T-cell (primary cell): ENCODE measurements around the gene DCC. TPM values are rescaled to one million over a fixed set of nuclear protein-coding genes. Genes with fewer than 3 reads are reported as not detected.

ENCODE experiments used
- ATAC-seq, 4 experiments: fragments of 200-7000 bp in 3 of 4; fragments of 150-1000 bp in 1 of 4; cut with Tn5 transposase; replicated peaks in 1 of 4; 1 replicate in 3 of 4; 2 replicates in 1 of 4; pipeline ENCODE4 v1.10.0; 2021; ENCODE audit warnings: moderate library complexity in 3 of 4, mild to moderate bottlenecking in 2 of 4, moderate number of reproducible peaks in 1 of 4
- CTCF ChIA-PET, 2 donors: fragments of 300-600 bp; sonication (Branson Sonifier 250); formaldehyde crosslinking; loops; one replicate each; lab custom pipeline; 2022; ENCODE audit warnings: antibody characterized with exemption in 2 of 2; lab: Charles Lee
- POLR2A ChIA-PET, 2 donors: fragments of 300-600 bp; sonication (Branson Sonifier 250); formaldehyde crosslinking; loops; one replicate each; lab custom pipeline; 2022; ENCODE audit warnings: antibody characterized with exemption in 2 of 2; lab: Charles Lee
- DNase-seq, 35 experiments: peaks; one replicate each; pipeline versions ENCODE4 v3.0.0 to v3.0.0-alpha.2; 2013 to 2023
- H3K27ac ChIP-seq: one replicate; pipeline ENCODE4 v1.5.1; 2013; ENCODE audit warnings: low read length
- H3K27me3 ChIP-seq, 2 experiments: replicated peaks in 1 of 2; 1 replicate in 1 of 2; 2 replicates in 1 of 2; pipeline versions ENCODE4 v1.6.1 to v1.7.0; 2013; ENCODE audit warnings: low read length in 1 of 2, mixed read lengths in 1 of 2; ENCODE audit not compliant: control insufficient read depth in 2 of 2, insufficient read depth in 2 of 2; ENCODE audit errors: extremely low read depth in 1 of 2
- H3K36me3 ChIP-seq, 2 donors: 1 replicate in 1 of 2; 2 replicates in 1 of 2; pipeline versions ENCODE4 v1.6.1 to v1.7.0; 2013; ENCODE audit warnings: low read length in 1 of 2; ENCODE audit not compliant: control insufficient read depth in 2 of 2, insufficient read depth in 1 of 2; ENCODE audit errors: extremely low read depth in 1 of 2
- H3K4me1 ChIP-seq, 2 experiments: 1 replicate in 1 of 2; 2 replicates in 1 of 2; pipeline versions ENCODE4 v1.6.1 to v1.7.0; 2013; ENCODE audit warnings: low read length in 2 of 2, mixed read lengths in 1 of 2; ENCODE audit not compliant: insufficient read depth in 2 of 2, control insufficient read depth in 1 of 2; ENCODE audit errors: extremely low read depth in 1 of 2
- H3K4me3 ChIP-seq, 2 donors: 1 replicate in 1 of 2; 2 replicates in 1 of 2; pipeline versions ENCODE4 v1.5.1 to v1.7.0; 2013; ENCODE audit warnings: mild to moderate bottlenecking in 2 of 2, low read length in 1 of 2, moderate library complexity in 1 of 2; ENCODE audit not compliant: control insufficient read depth in 1 of 2; ENCODE audit errors: extremely low read depth in 1 of 2
- H3K9me3 ChIP-seq: 2 replicates; pipeline ENCODE4 v1.7.0; 2013
- H3K27ac Mint-ChIP-seq, 2 donors: one replicate each; pipeline ENCODE4 v1.8.0; 2020 to 2021; ENCODE audit warnings: mild to moderate bottlenecking in 2 of 2, mixed read lengths in 2 of 2
- H3K27me3 Mint-ChIP-seq, 2 donors: one replicate each; pipeline ENCODE4 v1.8.0; 2021 to 2022; ENCODE audit warnings: mixed read lengths in 2 of 2
- H3K36me3 Mint-ChIP-seq: one replicate; pipeline ENCODE4 v1.8.0; 2021; ENCODE audit warnings: mixed read lengths
- H3K4me1 Mint-ChIP-seq, 3 donors: one replicate each; pipeline ENCODE4 v1.8.0; 2020 to 2022; ENCODE audit warnings: mixed read lengths in 3 of 3, mild to moderate bottlenecking in 1 of 3
- H3K4me3 Mint-ChIP-seq, 3 donors: one replicate each; pipeline ENCODE4 v1.8.0; 2020 to 2022; ENCODE audit warnings: mild to moderate bottlenecking in 3 of 3, mixed read lengths in 3 of 3, moderate library complexity in 3 of 3
- H3K9me3 Mint-ChIP-seq, 3 donors: one replicate each; pipeline ENCODE4 v1.8.0; 2020 to 2022; ENCODE audit warnings: mixed read lengths in 3 of 3
- WGBS: methylation state at CpG from one replicate; pipeline ENCODE4 v1.1.5; 2013; ENCODE audit warnings: missing lambda C conversion rate; ENCODE audit not compliant: insufficient coverage; 5-methylcytosine and 5-hydroxymethylcytosine counted together
- total RNA-seq, 35 experiments: library from RNA in 6 of 35; stranded (reverse) in 6 of 35; fragments of 120-200 nt in 1 of 35; gene quantifications; one replicate each; pipeline versions ENCODE4 v1.2.1 to v1.2.4 and lab custom pipeline; 2013 to 2026

The DCC gene
- total RNA-seq, 5 donors from 2014 or later (not counting 1 experiment from before 2014, with no cell fraction given) = not detected

- Histone ChIP-seq H3K27me3 (no peaks in the 10 kb centered on the region), H3K36me3 (no peaks in the 10 kb centered on the region), H3K4me1 (no peaks in the 10 kb centered on the region), H3K9me3 (no peaks in the 10 kb centered on the region), H3K27ac (no peak overlapping the region), H3K4me3 (no peak overlapping the region)
- Mint-ChIP-seq H3K36me3 (no peaks in the 10 kb centered on the region), H3K4me3 (no peak overlapping the region), H3K4me1 (no peaks in the 10 kb centered on the region), H3K27ac (no peak overlapping the region), H3K27me3 (no peaks in the 10 kb centered on the region), H3K9me3 (peaks cover 0 to 7% (median 0%) of the 10 kb centered on the region in 3 donors)
- POLR2A ChIA-PET = no interaction called here
- DNase-seq (no peak), ATAC-seq (no peak)
- CTCF ChIA-PET = interaction anchor here in 1 of 2 donors (0.6 kb wide), 1 partner anchor 9 kb away, joined by 4 read pairs; no protein-coding TSS in a partner anchor
- WGBS = 70% methylated on average over 3 of the region's 3 CpGs
Measured at GRCh38 chr18:52826994-52827393, 487.0 kb downstream of the DCC start.

GRCh38 chr18:52829320-52829719, 489.3 kb downstream of the DCC start:
- H3K27me3 ChIP-seq = no peaks in the 10 kb centered on the region
- no peaks in the 10 kb centered on the region for H3K36me3 ChIP-seq
- Mint-ChIP-seq H3K9me3 (no peaks in the 10 kb centered on the region), H3K27me3 (no peaks in the 10 kb centered on the region), H3K4me3 (no peak overlapping the region), H3K4me1 (no peaks in the 10 kb centered on the region), H3K36me3 (no peaks in the 10 kb centered on the region), H3K27ac (no peak overlapping the region)
- H3K4me1 ChIP-seq = no peaks in the 10 kb centered on the region
- POLR2A ChIA-PET = no interaction called here
- H3K9me3 ChIP-seq = no peaks in the 10 kb centered on the region
- H3K4me3 ChIP-seq = no peak overlapping the region
- CTCF ChIA-PET = no interaction called here
- H3K27ac ChIP-seq = no peak overlapping the region
- DNase-seq = no peak
- no peak for ATAC-seq

DNA sequence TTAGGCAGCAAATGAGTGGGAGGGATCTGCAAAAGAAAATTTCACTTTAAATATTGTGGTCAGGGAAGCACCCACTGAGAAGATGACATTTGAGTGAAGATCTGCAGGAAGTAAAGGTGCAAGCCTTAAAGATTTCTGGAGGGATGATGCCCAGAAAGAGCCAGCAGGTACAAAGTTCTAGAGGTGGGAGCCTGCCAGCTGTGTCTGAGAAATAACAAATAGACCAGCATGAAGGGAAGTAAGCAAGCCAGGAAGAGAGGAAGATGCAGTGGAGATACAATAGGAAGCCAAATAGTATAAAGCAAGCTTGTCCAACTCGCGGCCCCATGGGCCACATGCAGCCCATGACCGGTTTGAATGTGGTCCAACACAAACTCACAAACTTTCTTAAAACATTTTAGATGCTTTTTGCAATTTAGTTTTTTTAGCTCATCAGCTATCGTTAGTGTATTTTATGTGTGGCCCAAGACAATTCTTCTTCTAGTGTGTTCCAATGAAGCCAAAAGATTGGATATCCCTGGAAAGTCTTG, 489.9 kb downstream of the DCC start:
- ChIA-PET CTCF (no interaction called here), POLR2A (no interaction called here)
- Mint-ChIP-seq H3K9me3 (no peaks in the 10 kb centered on the region), H3K36me3 (no peaks in the 10 kb centered on the region), H3K27ac (no peak overlapping the region), H3K4me3 (no peak overlapping the region), H3K27me3 (no peaks in the 10 kb centered on the region), H3K4me1 (no peaks in the 10 kb centered on the region)
- Histone ChIP-seq H3K36me3 (no peaks in the 10 kb centered on the region), H3K4me1 (no peaks in the 10 kb centered on the region), H3K27me3 (no peaks in the 10 kb centered on the region), H3K27ac (no peak overlapping the region), H3K4me3 (no peak overlapping the region), H3K9me3 (no peaks in the 10 kb centered on the region)
- WGBS = no CpG with 5 or more reads among the region's 4 CpGs
- DNase-seq = no peak
- ATAC-seq = no peak

- no peaks in the 10 kb centered on the region for H3K36me3 Mint-ChIP-seq
- Histone ChIP-seq H3K9me3 (no peaks in the 10 kb centered on the region), H3K27ac (no peak overlapping the region), H3K4me1 (no peaks in the 10 kb centered on the region), H3K4me3 (no peak overlapping the region), H3K36me3 (no peaks in the 10 kb centered on the region), H3K27me3 (no peaks in the 10 kb centered on the region)
- ChIA-PET CTCF (no interaction called here), POLR2A (no interaction called here)
- H3K4me1 Mint-ChIP-seq = no peaks in the 10 kb centered on the region
- DNase-seq (no peak), ATAC-seq (no peak)
- no peak overlapping the region for H3K4me3 Mint-ChIP-seq
- no peak overlapping the region for H3K27ac Mint-ChIP-seq
- H3K27me3 Mint-ChIP-seq = no peaks in the 10 kb centered on the region
- peaks cover 0 to 16% (median 4%) of the 10 kb centered on the region in 3 donors for H3K9me3 Mint-ChIP-seq
Measured at GRCh38 chr18:52844323-52844722, 504.3 kb downstream of the DCC start.

DNA sequence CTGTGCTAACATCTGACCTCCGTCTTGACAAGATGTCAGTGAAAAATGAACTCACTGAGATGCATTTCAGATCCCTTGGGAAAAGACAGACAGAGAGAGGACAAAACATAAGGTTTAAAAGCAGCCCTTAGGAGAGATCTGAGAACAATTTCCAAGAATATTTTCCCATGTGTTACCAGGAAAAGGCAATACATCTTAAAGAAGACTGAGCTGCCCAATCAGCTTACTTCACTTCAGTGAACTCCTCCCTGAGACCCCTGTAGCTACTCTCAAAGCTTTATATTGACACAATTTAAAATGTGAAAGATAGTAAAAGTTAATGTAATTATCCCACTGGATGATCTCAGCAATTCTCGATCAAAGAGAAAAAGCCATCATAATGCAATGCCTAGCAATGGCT, 505.0 kb downstream of the DCC start:
- H3K36me3 ChIP-seq = no peaks in the 10 kb centered on the region
- H3K9me3 ChIP-seq = no peaks in the 10 kb centered on the region
- no peaks in the 10 kb centered on the region for H3K4me1 ChIP-seq
- Mint-ChIP-seq H3K36me3 (no peaks in the 10 kb centered on the region), H3K27me3 (no peaks in the 10 kb centered on the region), H3K4me1 (no peaks in the 10 kb centered on the region), H3K9me3 (peaks cover 0 to 16% (median 4%) of the 10 kb centered on the region in 3 donors), H3K4me3 (no peak overlapping the region), H3K27ac (no peak overlapping the region)
- H3K27me3 ChIP-seq = no peaks in the 10 kb centered on the region
- DNase-seq = no peak
- no peak overlapping the region for H3K27ac ChIP-seq
- CTCF ChIA-PET = interaction anchor here in 1 of 2 donors (0.6 kb wide), 1 partner anchor 1280 kb away, joined by 3 read pairs; no protein-coding TSS in a partner anchor
- WGBS = 67% methylated on average over 1 of the region's 2 CpGs
- H3K4me3 ChIP-seq = no peak overlapping the region
- ATAC-seq = no peak
- POLR2A ChIA-PET = no interaction called here

DNA sequence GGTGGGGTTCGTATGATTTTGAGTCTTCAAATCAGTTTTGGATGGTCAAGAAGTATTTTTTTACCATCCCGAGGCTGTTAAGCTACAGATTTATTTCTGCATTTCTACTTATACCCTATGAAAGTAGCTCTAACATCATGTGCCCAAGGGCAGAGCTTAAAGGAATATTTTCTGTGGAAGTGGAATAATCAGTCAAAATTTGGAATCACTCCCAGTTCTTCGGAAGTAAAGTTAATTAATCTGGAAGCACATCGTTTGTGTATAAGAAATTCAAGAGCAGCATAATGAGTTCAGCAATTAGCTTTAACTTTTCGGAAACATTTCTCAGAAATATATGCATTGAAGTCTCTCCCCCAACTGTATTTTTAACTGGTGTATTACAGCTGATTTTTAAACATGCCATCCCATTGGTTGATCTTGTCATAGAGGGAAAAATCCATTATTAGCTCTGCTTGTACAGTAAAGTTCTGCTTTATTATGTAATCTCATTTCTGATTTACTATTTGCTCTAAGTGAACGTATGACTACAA, 510.1 kb downstream of the DCC start:
- no peaks in the 10 kb centered on the region for H3K4me1 ChIP-seq
- ChIA-PET POLR2A (no interaction called here), CTCF (no interaction called here)
- DNase-seq (no peak), ATAC-seq (no peak)
- H3K36me3 Mint-ChIP-seq = no peaks in the 10 kb centered on the region
- no peaks in the 10 kb centered on the region for H3K27me3 Mint-ChIP-seq
- H3K27me3 ChIP-seq = no peaks in the 10 kb centered on the region
- H3K27ac ChIP-seq = no peak overlapping the region
- no peak overlapping the region for H3K27ac Mint-ChIP-seq
- H3K9me3 Mint-ChIP-seq = peaks cover 0 to 6% (median 4%) of the 10 kb centered on the region in 3 donors
- H3K36me3 ChIP-seq = no peaks in the 10 kb centered on the region
- no peaks in the 10 kb centered on the region for H3K4me1 Mint-ChIP-seq
- no peak overlapping the region for H3K4me3 Mint-ChIP-seq
- H3K9me3 ChIP-seq = no peaks in the 10 kb centered on the region
- no peak overlapping the region for H3K4me3 ChIP-seq
- WGBS = no CpG with 5 or more reads among the region's 6 CpGs

GRCh38 chr18:52861558-52861957, 521.6 kb downstream of the DCC start:
- Mint-ChIP-seq H3K36me3 (no peaks in the 10 kb centered on the region), H3K27me3 (no peaks in the 10 kb centered on the region), H3K4me1 (no peaks in the 10 kb centered on the region), H3K27ac (no peak overlapping the region), H3K4me3 (no peak overlapping the region), H3K9me3 (peaks cover 0 to 7% (median 6%) of the 10 kb centered on the region in 3 donors)
- ChIA-PET POLR2A (no interaction called here), CTCF (no interaction called here)
- Histone ChIP-seq H3K4me1 (no peaks in the 10 kb centered on the region), H3K9me3 (no peaks in the 10 kb centered on the region), H3K27me3 (no peaks in the 10 kb centered on the region), H3K36me3 (no peaks in the 10 kb centered on the region), H3K4me3 (no peak overlapping the region), H3K27ac (no peak overlapping the region)
- ATAC-seq = no peak
- DNase-seq = no peak
- WGBS = 60% methylated on average over 1 of the region's 3 CpGs
